Measurements from ENCODE around the gene INPP4B.
A peak's percentile ranks its signal among the peaks of the same experiment; 100 is the strongest.

Gene INPP4B

GRCh38 chr4:142164767-142165500, 681.2 kb downstream of the INPP4B start:
- DNase-seq: no peak

DNA sequence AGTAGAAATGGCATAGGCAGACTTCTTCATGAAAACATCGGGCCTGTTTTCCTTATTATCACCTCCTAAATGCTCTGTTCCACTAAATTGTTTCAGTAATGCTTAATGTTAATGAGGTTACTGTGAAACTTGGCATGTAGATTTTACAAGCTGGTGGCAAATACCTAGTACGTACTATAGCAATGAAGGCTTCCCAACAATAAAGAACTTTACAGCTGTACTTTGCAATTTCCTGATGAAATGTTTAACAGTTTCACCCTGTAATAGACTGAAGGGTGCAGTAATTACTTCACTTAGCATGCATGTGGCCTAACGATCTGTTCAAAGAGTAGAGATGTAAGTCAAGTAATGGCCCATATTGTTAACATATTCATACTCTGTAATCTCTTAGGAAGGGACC, 685.0 kb downstream of the INPP4B start:
- no peak for DNase-seq

DNA sequence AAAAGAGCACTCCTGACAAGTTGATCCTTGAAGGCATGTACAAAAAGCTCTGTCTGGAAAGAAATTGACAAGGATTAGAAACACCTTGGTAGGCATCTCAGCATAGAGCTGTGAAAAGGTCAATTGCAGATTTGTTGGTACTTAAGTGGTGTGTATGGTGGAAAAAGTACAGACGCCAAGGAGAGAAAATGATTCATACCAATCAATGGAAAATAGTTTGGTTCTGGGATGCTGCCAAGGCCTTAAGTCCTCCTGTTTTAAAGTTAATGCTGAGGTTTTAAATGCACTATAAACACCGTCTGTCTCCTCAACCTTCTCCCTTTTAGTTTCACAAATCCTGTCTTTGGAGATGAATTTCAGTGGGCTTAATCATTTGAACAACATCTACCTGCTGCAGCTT, 685.6 kb downstream of the INPP4B start:
- no peak for DNase-seq

DNA sequence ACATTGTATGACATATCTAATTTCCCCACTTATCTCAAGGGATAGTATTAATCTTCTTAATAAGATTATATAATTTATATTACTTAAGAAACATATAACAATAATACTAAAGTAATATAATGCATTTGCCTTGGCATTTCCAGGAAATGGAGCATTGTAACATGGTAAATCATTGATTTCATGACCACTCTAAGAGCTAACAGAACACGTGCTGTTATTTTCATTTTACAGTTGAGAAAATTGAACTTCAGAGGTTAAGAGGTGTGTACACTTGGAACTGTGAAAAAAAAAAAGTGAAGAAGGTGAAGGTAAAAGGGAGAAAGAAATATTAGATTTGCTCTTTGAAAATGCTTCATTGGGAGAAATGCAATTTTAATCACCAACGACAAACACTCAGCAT, 687.1 kb downstream of the INPP4B start:
- no peak for DNase-seq

DNA sequence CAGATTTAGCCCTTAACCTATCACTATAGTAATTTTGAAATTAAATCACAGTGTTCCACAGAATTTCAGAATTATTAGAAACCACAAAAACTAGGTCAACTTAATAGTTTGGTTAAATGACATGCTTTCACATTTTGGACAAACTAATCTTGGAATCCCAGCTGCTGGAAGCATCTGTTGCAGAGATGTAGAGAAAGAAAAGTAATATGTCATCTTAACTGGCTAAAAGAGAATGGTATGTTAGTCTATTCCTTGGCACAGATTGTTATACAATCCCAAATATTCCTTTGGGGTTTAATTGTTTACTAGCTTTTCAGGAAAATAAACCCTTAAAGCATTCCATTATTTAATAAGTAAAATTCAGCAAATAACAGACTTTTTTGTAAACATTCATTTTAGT, 689.8 kb downstream of the INPP4B start:
- no peak for DNase-seq

DNA sequence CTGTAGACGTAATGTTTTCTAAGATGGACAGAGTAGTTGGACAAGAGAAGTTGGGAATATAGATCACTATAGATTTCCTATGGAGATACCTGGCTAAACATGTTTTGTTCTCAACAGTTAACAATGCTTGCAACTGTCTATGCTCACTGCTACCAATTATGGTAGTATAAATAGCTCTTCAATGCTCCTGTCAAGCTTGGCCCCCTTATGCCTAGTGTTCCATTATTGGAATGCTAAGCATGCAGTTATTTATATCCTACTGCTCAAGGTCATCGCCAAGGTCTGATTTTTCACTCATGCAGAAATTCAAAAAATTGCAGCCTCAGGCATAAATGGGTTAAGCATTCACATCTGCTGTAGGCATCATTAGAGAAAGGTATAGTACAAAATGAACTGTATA, 690.8 kb downstream of the INPP4B start:
- DNase-seq: no peak

GRCh38 chr4:142150483-142150882, 695.6 kb downstream of the INPP4B start:
- no peak for DNase-seq

DNA sequence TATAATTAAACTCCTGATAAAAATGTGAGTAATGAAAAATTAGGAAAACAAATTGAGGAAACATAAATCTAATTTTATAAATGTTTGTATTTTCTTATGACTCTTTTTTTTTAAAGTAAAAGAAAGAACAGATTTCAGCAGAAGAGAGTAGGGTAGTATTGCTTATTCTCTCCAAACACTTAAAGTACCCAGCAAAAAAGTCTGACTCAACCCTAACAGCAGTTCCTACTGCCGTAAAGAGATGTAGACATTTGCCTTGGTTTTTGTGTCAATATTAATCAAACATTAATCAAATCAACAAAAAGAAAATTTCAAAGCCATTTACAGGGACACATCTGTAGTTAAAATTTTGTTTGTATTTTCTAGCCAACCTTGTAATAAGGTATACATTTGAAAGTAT, 701.3 kb downstream of the INPP4B start:
- DNase-seq: no peak

DNA sequence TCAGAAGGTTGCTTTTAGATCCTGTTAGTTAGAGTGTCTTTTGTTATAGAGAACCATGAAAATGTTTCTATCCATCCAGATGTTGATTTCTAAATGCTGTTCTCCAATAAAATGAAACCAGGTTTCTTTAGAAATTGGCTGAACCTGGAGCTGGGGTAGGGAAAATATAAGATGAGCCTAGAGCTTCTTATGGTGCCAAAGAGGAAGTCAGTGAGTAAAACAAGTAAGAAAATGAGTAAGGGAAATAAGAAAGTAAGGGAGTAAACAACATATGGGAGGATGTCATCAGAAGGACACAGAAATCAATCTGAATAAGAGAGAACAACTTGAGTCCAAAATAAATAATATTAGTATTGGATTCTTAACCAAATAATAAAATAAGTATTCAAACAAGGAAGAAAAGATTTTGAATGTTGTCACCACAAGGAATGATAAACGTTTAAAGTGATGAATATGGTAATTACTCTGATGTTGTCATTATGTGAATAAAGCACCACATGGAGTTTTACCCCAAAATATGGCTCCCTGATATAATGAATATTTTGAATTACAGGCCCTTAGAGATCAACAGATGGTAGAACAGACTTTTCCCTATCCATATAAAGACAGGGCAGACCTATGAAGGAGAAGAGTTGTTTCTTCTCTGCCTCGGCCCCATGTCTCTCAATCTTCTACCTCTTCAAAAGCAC, 703.6 kb downstream of the INPP4B start:
- no peak for DNase-seq

DNA sequence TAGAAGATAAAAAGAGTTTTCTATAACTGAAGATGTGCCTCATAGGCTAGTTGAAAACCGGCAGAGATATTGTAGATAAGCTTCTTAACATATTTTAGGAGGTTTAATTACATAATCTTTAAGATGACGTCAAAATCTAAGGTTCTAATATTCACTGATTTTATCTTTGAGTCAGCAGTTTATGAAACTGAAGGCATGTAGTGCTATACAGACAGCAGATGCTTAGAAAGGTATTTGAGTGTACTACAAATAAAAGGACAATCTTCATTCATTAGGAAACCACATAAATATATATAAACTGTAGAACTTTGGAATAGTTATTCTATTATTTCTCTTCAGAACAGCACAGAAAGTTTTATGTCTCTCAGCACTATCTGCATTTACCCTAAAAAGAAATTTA, 704.9 kb downstream of the INPP4B start:
- DNase-seq: no peak

DNA sequence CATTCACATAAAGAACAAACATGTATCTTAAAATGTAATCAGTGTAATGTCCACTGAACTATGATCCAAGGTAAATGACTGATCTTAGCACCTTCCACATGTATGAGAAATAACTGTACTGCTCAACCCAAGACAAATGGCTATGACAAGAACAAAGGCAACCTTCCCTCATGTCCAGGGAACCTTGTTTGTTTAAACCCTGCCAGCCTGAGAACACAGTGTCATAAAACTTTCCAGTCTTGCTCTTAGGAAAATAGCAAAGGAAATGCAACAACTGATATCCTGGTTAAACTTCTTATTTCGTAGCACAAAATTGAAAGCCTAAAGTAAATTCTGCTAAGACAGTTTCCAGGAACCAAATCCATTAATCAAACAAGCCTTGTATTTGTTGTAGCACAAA, 715.4 kb downstream of the INPP4B start:
- DNase-seq: no peak

DNA sequence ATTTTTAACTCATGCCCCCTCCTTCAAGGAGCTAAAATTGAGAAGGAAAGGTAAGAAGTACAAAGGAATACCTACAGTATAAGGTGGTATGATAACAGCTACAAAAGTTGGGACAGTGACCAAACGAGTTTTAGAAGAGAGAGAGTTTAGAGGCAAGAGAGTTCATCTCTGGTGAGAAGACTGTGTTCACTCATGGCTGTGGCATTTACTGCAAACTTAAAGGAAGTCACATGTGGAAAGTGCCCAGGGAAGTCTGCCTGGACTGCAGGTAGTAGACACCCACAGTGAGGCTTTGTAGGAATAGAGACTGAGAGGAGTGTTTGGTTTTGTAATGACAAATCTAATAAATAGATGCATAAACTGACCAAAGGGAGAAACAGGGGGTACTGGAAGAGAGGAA, 716.2 kb downstream of the INPP4B start:
- no peak for DNase-seq

- no peak for DNase-seq
These were observed 716.6 kb downstream of the INPP4B start for GRCh38 chr4:142129473-142129872.

DNA sequence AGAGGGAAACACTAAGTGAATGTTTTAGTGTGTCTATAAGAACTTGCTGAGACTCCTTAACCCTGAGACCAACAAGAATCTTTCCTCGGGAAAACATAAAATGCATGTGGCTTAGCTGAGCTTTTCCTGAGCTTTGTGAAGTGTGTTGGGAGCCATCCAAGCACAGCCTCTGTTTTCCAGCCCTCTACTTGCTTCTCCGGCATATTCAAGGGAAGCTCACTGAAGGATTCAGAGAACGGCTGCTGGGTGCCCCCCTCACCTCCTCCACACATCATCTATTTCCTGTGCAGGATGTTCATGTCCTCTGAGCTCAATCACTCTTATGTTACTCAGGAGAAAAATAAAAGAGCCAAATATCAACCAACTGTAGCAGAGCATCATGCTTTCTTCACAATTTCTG, 717.6 kb downstream of the INPP4B start:
- DNase-seq: no peak

DNA sequence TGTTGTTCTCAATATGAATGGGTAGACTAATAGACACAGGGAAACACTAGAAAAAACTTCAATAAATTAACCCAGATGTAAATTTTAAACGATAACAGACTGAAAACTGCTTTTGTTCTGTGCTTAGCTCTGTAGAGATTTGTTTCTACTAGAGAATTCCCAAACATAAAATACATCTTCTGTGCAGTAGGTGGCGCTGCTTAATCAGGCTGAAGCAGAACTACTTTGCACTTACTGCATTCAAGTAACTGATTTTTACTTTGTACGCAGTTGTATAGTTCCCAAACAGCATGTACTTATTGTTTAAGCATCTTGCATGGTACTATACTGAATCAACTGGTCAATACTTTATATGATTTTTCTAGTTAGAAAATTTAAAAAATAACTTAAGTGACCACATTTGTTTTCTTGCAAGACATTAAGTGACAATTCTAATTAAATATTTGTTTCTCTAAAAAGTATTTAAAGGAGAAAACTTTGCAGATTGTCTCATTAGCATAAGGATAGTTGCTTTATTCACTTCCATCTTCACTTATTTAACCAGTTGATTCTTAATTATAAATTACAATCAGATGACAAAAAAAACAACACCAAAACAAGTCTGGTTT, 719.1 kb downstream of the INPP4B start:
- DNase-seq: peak; percentile 26 to 74

- no peak for DNase-seq
These were observed 721.2 kb downstream of the INPP4B start for GRCh38 chr4:142124874-142125273.

GRCh38 chr4:142121448-142122350, 724.4 kb downstream of the INPP4B start:
- DNase-seq: no peak

DNA sequence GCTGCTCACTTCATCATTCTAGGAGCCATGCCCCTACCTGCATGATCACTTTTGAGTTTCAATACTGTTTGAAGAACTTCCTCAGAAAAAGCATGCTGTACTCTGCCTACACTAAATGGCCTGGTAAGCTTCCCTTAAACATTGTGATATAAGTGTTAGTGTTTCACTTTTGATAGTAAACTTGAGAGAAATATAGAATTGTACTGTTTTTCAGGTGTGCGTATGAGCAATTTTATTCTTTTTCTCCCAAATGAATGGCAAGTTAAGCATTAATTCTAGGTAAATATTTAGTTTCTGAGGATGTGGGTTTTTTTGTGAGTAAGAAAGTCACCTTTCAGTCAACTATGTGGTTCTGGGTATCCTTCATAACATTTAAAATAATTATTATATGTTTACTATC, 725.2 kb downstream of the INPP4B start:
- DNase-seq: no peak

DNA sequence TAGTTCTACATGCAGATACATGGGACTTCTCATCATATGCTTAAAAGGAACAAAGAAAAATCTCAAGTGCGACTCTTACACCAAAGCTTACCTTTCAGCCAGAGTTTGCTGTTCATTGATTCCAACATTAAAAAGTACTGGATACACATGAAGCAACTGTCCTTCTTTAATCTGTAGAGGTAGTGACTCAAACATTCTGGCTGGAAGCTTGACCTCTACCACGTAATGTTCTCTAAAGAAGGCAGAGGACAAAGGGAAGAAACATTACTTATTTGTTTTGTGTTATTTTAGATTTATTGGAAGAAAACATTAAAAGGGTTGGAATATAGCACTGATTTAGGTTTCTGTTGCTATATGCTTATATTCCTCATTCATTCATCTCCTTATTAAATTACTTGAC, 733.6 kb downstream of the INPP4B start:
- no peak for DNase-seq

DNA sequence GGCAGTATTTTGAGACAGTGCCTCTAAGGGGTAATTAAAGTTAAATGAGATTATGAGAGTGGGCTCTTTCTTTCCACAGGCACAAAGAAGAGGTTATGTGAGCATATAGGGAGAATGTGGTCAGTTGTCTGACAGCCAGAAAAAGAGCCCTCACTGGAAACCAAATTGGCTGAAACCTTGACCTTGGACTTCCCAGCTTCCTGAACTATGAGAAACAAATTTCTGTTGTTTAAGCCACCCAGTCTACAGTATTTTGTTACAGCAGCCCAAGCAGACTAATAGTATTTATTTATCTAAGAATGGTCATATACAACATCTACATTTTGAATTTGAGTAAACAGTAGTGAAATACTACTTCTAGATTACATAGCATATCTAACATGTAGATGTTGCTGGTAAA, 736.0 kb downstream of the INPP4B start:
- no peak for DNase-seq

GRCh38 chr4:142104041-142104440, 742.1 kb downstream of the INPP4B start:
- no peak for DNase-seq

DNA sequence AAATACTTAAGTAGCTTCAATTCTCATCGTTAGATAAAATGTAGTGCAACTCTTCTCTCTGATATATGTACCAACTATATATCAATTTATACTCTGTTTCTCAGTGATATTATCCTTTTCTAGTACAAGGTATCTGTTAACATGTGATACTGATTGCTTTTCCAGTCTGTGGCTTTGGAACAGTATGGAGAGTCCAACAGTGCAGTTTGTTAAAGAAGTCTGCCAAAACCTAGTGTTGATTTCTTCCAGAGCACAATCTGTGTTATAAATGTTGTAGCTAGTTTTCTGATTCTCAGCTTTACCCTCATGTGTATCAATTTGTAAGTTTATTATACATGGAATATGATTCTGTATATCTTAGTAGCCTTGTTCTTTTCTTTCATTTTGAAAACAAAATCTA, 744.7 kb downstream of the INPP4B start:
- no peak for DNase-seq

GRCh38 chr4:142100941-142101340, 745.2 kb downstream of the INPP4B start:
- DNase-seq: no peak

All from inflammatory macrophage treated with lipopolysaccharide for 1 hour (primary cell).